Adrenal gland (tissue), 12 donors: ENCODE results near the gene ABL2. TPM values are rescaled to one million over a fixed set of nuclear protein-coding genes. Genes with fewer than 3 reads are reported as not detected.

Experiments used
- DNase-seq, 7 donors: peaks; one replicate each; pipeline ENCODE4 v3.0.0-alpha.2; 2019 to 2020
- H3K27ac ChIP-seq, 5 donors: fragments of 200-600 bp; sonication (generic) in 4 of 5; 1 replicate in 3 of 5; 2 replicates in 2 of 5; pipeline versions ENCODE4 v1.5.1 to v1.8.0; 2016 to 2020; ENCODE audit warnings: mild to moderate bottlenecking in 1 of 5
- H3K27me3 ChIP-seq: fragments of 200-600 bp; 2 replicates; pipeline ENCODE4 v1.8.0; 2021
- H3K36me3 ChIP-seq, 2 donors: fragments of 200-600 bp; replicated peaks in 1 of 2; 1 replicate in 1 of 2; 2 replicates in 1 of 2; pipeline versions ENCODE4 v1.5.1 to v1.8.0; 2018 to 2022
- H3K4me1 ChIP-seq, 2 donors: fragments of 200-600 bp; replicated peaks in 1 of 2; 1 replicate in 1 of 2; 2 replicates in 1 of 2; pipeline versions ENCODE4 v1.5.1 to v1.8.0; 2018 to 2021
- H3K4me3 ChIP-seq, 4 donors: fragments of 200-600 bp; sonication (generic) in 3 of 4; one replicate each; pipeline ENCODE4 v1.5.1; 2016 to 2018
- H3K9me3 ChIP-seq, 3 donors: fragments of 200-600 bp; sonication (generic) in 1 of 3; replicated peaks in 1 of 3; 1 replicate in 2 of 3; 2 replicates in 1 of 3; pipeline versions ENCODE4 v1.5.1 to v1.8.0; 2016 to 2021
- POLR2A ChIP-seq, 2 donors: fragments of 450-650 bp; IDR thresholded peaks; one replicate each; pipeline ENCODE4 v1.6.1; 2017; ENCODE audit warnings: antibody characterized with exemption in 2 of 2, mild to moderate bottlenecking in 2 of 2, moderate library complexity in 1 of 2
- WGBS, 4 donors: extraction: QIAGEN DNeasy Blood & Tissue Kit in 2 of 4; methylation state at CpG; one replicate each; pipeline versions ENCODE4 v1.1.5 to v1.1.7; 2013 to 2017; 5-methylcytosine and 5-hydroxymethylcytosine counted together
- intact Hi-C, 2 donors: fragments of 100-400 bp; cut with DNase I; formaldehyde crosslinking; loops; one replicate each; pipeline versions ENCODE4 v1.14.1 to v1.15.0; 2022 to 2023
- polyA plus RNA-seq, 3 donors: library from polyadenylated mRNA; stranded (reverse); fragments of 200-250 nt in 2 of 3; fragments of 350-450 nt in 1 of 3; fragmentation: Illumina TruSeq in 1 of 3; extraction: RNeasy Lipid Tissue Mini Kit (QIAGEN cat#74804) in 1 of 3; gene quantifications; one replicate each; pipeline ENCODE4 v1.2.3, GENCODE V29; 2013 to 2014
- total RNA-seq, 9 donors: library from RNA; depleted of rRNA in 4 of 9; stranded (reverse); fragments of >200 nt in 4 of 9; fragments of 120-200 nt in 1 of 9; fragmentation: NEBNext Ultra II Directional in 1 of 9; extraction: Animal tissue kit (Norgen Biotek cat#: 25700) in 1 of 9; gene quantifications; one replicate each; pipeline versions ENCODE4 v1.1.0 to v1.2.4, GENCODE V29; 2013 to 2023
- TF ChIP-seq, protein P1 (sequence below), 6 experiments: fragments of 450-650 bp in 4 of 6; fragments of 200-600 bp in 2 of 6; sonication (generic) in 1 of 6; IDR thresholded peaks; 1 replicate in 5 of 6; 2 replicates in 1 of 6; pipeline versions ENCODE4 v1.5.1 to v1.8.0; 2016 to 2021; ENCODE audit warnings: antibody characterized with exemption in 6 of 6, mild to moderate bottlenecking in 2 of 6, moderate library complexity in 1 of 6
- donor health status: healthy with polysubstance abuse.
- donor health status: Bipolar disorder and iron deficiency.
- donor health status: DM: yes; HTN: yes; CAD: no.
- donor health status: DM: no; HTN: no; CAD: no.
- donor health status: DM: no; HTN: no; CAD: no.
- donor health status: DM: yes; HTN: yes; CAD: no.

ABL2 gene
- total and polyA plus RNA-seq, 12 donors = 2.9 to 21.0 (median 10.0) TPM

DNA sequence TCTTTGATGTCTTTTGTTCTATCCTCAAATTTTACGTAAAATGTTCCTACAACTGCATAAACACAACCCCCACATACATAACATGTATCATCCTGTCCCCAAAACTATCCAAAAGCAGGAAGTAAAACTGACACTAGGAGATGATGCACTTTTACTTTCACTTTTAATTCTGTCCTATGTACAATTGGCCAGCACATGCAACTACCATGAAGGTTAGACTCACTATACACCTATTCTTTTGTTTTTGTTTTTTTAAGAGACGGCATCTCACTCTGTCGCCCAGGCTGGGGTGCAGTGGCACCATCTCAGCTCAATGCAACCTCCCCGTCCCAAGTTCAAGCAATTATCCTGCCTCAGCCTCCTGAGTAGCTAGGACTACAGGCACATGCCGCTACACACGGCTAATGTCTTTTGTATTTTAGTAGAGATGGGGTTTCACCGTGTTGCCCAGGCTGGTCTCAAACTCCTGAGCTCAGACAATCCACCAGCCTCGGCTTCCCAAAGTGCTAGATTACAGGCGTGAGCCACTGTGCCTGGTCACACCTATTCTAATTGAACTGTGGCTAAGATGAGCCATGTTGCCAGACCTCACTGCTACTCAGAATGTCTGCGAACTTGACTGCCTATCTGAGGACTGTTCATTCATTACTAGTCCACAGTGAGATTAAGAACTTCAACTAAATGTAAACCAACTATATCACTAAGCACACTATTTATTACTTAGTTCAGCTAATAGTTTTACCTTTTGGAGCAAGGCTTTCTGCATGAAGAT is 99.6 kb downstream of the ABL2 start:
- Histone ChIP-seq H3K27ac (peak overlapping the region in 4 of 5 donors; percentile 35 to 75 (median 52)), H3K4me1 (peaks cover 0 to 25% of the 10 kb centered on the region in 2 donors), H3K36me3 (no peaks in the 10 kb centered on the region), H3K4me3 (peak overlapping the region in 2 of 4 donors; percentile 19 to 47), H3K27me3 (no peaks in the 10 kb centered on the region), H3K9me3 (no peaks in the 10 kb centered on the region)
- intact Hi-C loops = loop anchor here (10.0 kb wide), 2 partner anchors 55 to 65 kb away; no protein-coding TSS in a partner anchor
- DNase-seq = no peak
- WGBS, 4 donors = 49 to 72% (median 55%) methylated on average over 10 of the region's 10 CpGs
- no peak for TF ChIP-seq POLR2A (IDR thresholded peaks at IDR 0.05)
- TF ChIP-seq, protein P1, sequence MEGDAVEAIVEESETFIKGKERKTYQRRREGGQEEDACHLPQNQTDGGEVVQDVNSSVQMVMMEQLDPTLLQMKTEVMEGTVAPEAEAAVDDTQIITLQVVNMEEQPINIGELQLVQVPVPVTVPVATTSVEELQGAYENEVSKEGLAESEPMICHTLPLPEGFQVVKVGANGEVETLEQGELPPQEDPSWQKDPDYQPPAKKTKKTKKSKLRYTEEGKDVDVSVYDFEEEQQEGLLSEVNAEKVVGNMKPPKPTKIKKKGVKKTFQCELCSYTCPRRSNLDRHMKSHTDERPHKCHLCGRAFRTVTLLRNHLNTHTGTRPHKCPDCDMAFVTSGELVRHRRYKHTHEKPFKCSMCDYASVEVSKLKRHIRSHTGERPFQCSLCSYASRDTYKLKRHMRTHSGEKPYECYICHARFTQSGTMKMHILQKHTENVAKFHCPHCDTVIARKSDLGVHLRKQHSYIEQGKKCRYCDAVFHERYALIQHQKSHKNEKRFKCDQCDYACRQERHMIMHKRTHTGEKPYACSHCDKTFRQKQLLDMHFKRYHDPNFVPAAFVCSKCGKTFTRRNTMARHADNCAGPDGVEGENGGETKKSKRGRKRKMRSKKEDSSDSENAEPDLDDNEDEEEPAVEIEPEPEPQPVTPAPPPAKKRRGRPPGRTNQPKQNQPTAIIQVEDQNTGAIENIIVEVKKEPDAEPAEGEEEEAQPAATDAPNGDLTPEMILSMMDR (IDR thresholded peaks at IDR 0.05) = no peak

DNA sequence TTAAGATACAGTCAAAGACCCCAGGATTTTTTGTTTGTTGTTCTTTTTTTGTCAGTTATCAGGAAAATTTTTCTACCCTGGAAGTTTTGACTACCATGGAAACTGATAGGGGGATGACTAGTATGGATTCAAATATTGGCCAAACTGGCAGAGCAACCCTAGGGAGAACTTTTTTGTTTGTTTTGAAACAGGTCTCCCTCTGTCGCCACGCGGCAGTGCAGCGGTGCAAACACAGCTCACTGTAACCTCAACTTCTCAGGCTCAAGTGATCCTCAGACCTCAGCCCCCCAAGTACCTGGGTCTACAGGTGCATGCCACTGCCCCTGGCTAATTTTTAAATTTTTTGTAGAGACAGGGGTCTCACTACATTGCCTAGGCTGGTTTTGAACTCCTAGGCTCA is 101.0 kb downstream of the ABL2 start:
- Histone ChIP-seq H3K9me3 (no peaks in the 10 kb centered on the region), H3K27ac (no peak overlapping the region), H3K4me1 (peaks cover 0 to 25% of the 10 kb centered on the region in 2 donors), H3K36me3 (no peaks in the 10 kb centered on the region), H3K27me3 (no peaks in the 10 kb centered on the region), H3K4me3 (no peak overlapping the region)
- intact Hi-C loops = loop anchor here (10.0 kb wide), 2 partner anchors 56 to 66 kb away; no protein-coding TSS in a partner anchor
- WGBS, 4 donors = 93 to 98% (median 95%) methylated on average over 4 of the region's 4 CpGs
- no peak for DNase-seq
- TF ChIP-seq, protein P1 (IDR thresholded peaks at IDR 0.05) = no peak
- no peak for TF ChIP-seq POLR2A (IDR thresholded peaks at IDR 0.05)

DNA sequence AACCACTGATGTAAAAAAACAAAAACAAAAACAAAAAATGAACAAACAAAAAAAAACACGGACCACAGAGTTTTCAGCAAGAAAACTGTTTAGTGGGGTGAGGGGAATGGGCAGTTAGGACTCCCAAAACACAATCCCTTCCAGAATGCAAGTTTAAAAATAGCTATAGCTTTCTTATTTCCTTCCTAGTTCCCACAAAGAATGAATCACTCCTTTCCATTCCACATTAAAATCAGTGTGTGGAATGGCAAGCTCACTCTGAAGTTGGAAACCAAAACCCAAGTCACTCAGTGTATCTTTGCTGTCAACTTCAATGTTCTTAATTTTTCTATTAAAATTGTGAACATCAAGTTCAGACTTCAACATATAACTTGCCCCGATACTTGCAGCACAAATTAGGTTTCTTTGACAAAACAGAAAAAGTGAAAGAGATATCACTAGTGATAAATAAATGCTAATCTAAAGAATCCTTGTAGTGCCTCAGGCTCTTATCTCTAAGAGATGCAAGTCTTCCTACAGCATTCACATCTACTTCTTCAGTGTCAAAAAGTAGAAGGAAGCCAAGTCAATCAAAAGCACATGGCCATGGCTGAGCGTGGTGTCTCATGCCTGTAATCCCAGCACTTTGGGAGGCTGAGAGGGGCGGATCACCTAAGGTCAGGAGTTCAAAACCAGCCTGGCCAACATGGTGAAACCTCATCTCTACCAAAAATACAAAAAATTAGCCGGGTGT is 102.1 kb downstream of the ABL2 start:
- Histone ChIP-seq H3K27ac (no peak overlapping the region), H3K4me3 (no peak overlapping the region), H3K27me3 (no peaks in the 10 kb centered on the region), H3K36me3 (no peaks in the 10 kb centered on the region), H3K4me1 (peaks cover 0 to 25% of the 10 kb centered on the region in 2 donors), H3K9me3 (no peaks in the 10 kb centered on the region)
- intact Hi-C loops = loop anchor here (10.0 kb wide), 2 partner anchors 57 to 67 kb away; no protein-coding TSS in a partner anchor
- TF ChIP-seq, protein P1 (IDR thresholded peaks at IDR 0.05) = no peak
- no peak for TF ChIP-seq POLR2A (IDR thresholded peaks at IDR 0.05)
- DNase-seq = no peak
- whole genome bisulfite sequencing, 4 donors = 79 to 94% (median 90%) methylated on average over 5 of the region's 5 CpGs
